GM18861 (cell line): ENCODE results near the gene PPP2R5A.
"Not testable (repeated sequence)": the region's sequence is repeated elsewhere in the genome, so short reads cannot be mapped to it uniquely, and the experiment has no call there.

Experiments used
- ATAC-seq: cut with Tn5 transposase; IDR thresholded peaks from one replicate; pipeline ENCODE4 v1.9.1; 2021; ENCODE audit not compliant: unreplicated experiment

The PPP2R5A gene

GRCh38 chr1:212267017-212267416, 18.2 kb upstream of the PPP2R5A start:
- ATAC-seq: no peak

DNA sequence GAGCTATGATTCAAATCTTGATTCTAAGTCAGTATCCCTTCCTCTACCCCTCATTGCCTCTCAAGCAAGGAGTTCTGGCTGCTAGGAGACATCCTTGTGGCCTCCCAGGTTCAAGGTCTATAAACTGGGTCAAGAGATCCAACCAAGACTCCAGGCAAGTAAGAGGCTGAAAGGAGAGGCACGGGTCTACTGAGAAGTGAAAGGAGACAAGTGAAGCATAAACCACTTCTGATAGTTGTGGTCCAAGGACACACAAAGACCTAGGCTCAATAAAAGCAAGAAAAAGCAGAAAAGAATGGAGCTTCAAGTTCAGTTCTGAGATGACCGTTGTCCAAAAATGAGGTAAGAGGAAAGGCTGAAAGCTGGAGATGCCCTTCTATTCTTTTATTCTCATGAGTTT, 17.8 kb upstream of the PPP2R5A start:
- no peak for ATAC-seq

DNA sequence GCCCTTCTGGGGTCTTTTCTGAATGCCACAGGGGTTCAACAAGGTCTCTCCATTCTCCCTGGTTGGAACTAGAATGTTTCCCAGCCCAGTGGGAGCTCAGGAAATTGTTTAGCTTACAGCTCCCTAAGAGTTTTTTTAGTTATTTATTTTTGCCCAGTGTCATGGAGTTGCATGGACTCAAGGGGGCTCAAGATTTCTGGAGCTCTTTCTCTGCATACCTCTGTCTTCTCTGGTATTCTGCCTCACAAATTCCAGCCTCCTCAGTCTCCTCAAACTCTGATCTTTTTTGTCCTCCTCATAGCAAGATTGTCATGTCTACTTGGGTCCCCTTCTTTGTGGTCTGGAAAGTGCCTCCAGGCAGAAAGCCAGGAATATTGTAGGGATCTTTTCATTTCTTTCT, 15.9 kb upstream of the PPP2R5A start:
- ATAC-seq: no peak

DNA sequence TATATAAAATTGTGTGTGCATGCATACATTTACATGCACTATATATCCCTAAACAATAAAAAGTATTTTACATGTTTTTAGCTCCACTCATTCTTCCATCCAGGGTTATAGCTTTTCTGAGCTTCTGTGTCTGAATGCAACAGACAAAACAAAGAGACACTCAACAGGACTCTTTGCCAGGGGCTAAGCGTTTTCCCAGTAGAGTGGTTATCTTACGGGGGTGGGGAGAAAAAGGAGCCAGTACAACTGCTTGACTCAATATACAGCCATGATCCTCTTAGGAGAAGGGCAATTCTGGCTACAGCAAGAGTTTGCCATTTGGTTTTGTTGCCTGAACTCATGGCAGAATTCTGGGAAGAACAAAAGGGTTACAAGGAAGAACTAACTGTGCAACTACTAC, 14.6 kb upstream of the PPP2R5A start:
- ATAC-seq: no peak

DNA sequence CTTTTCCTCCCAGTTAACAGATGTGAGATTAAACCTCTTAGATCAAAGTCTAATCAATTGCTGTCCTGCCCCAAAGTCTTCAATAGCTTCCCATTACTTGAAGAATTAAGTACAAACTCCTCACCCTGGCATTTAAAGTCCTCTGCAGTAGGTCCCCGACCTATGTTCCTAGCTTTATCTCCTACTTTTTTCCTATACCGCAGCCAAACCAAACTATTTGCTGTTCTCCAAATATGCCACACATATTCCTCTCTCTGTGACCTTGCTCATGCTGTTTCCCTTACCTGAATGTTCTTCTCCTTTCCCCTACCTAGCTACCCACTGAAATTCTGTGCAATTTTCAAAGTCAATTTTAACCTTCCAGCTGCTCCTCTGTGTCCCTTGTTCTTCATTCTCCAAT, 14.0 kb upstream of the PPP2R5A start:
- no peak for ATAC-seq

GRCh38 chr1:212271823-212272485, 13.3 kb upstream of the PPP2R5A start:
- no peak for ATAC-seq

GRCh38 chr1:212281590-212281989, 3.6 kb upstream of the PPP2R5A start:
- ATAC-seq: no peak

DNA sequence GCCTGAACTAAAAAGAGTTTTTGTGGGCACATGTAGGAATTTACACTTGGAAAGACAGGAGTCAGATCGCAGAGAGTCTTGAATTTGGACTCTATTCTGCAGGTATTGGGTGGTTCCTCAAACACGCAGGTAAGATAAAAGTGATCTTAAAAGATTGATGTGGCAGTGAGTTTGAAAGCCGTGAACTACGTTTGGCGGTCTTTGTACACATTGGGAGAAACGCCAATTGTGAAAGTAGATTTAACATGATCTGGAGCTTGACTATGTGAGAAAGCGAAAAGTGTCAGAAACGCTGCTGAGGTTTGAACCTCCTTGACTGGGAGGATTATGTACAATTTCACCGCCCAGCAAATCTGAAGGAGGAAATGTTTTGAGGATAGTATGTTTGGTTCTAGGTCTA, 1.5 kb upstream of the PPP2R5A start:
- ATAC-seq: no peak

- no peak for ATAC-seq
Measured at GRCh38 chr1:212284332-212284743, 872 bp upstream of the PPP2R5A start.

DNA sequence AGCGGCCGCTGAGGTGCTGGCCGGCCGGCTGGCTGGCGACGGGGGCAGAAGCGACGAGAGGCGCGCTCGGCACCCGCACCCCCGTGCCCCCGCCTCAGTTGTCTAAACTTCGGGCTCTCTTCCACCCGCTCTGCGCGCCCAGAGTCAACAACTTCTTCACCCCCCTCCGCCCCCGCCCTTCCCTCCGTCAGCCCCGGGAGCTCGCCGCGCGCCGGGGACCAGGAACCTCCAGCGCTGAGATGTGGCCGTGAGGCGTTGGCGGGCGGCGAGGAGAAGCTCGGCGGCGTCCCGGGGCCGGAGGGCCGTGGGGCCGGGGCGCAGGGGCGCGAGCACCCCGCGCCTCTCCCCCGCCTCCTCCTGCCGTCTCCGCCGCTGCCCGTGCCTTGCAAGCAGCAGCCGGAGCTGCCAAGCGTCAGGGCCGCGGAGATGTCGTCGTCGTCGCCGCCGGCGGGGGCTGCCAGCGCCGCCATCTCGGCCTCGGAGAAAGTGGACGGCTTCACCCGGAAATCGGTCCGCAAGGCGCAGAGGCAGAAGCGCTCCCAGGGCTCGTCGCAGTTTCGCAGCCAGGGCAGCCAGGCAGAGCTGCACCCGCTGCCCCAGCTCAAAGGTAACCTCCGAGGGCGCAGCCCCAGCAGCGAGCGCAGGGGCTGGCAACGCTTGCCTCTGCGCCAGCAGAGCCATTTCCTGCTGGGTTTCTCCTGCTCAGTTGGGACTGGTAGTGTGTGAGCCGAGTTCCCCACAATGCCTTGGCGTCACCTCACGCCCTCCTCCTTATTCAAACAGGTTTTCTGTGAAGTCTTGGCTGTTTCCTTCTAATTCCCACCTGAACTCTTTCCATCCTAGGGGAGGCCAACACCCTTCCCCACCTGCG, 710 bp downstream of the PPP2R5A start:
- ATAC-seq: peak; percentile 9

GRCh38 chr1:212286556-212287131, 1.4 kb downstream of the PPP2R5A start:
- ATAC-seq: no peak

DNA sequence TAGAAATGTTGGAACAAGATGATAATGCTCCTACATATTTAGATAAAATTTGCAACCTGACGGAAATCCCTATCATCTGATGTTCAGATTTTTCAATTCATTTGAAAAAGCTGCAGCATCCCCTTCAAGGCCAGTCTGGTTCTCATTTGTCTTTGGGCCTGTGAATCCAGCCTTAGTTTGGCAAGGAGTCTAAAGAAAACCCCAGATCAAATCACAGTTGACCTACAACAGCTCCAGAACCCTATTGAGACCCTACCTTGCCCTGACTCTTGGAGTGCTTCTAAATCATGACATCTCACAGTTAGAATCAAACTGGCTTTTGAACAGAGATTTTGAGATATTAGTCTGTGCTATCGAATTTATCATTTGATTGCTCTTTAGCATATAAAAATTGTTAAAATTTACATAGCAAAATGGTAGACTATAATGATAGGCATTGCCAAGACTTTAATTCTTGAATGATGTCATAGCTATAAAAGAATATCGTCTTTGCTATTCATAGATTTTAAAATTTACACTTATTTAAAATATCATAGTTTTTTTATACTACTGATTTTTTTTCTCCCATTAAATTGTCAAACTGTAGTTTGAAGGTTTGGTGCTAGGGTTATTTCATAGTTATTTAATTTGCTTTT, 2.2 kb downstream of the PPP2R5A start:
- no peak for ATAC-seq

- ATAC-seq: not testable (repeated sequence)
Measured at GRCh38 chr1:212287995-212288394, 2.8 kb downstream of the PPP2R5A start.

GRCh38 chr1:212288615-212289014, 3.4 kb downstream of the PPP2R5A start:
- no peak for ATAC-seq

- ATAC-seq: no peak
Measured at GRCh38 chr1:212289262-212290077, 4.3 kb downstream of the PPP2R5A start.

DNA sequence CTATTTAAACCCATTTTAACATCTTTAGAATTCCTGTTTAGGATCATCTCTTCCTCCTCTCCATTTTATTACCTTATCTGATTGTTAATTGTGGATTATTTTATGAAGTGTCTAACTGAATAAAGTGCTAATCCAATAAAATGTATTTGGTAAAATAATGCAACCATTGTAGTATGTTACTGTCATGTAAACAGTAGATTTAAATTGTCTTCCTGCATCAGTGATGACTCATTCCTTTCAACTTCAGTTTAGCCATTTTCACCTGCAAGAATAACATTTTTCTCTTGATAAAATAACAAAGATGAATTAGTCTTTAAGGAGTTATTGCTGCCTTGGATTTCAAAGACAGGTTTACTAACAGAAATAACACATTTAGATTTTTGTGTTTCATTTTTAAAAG, 5.4 kb downstream of the PPP2R5A start:
- no peak for ATAC-seq

- peak; percentile 56 for ATAC-seq
Measured at GRCh38 chr1:212291505-212292134, 6.4 kb downstream of the PPP2R5A start.

DNA sequence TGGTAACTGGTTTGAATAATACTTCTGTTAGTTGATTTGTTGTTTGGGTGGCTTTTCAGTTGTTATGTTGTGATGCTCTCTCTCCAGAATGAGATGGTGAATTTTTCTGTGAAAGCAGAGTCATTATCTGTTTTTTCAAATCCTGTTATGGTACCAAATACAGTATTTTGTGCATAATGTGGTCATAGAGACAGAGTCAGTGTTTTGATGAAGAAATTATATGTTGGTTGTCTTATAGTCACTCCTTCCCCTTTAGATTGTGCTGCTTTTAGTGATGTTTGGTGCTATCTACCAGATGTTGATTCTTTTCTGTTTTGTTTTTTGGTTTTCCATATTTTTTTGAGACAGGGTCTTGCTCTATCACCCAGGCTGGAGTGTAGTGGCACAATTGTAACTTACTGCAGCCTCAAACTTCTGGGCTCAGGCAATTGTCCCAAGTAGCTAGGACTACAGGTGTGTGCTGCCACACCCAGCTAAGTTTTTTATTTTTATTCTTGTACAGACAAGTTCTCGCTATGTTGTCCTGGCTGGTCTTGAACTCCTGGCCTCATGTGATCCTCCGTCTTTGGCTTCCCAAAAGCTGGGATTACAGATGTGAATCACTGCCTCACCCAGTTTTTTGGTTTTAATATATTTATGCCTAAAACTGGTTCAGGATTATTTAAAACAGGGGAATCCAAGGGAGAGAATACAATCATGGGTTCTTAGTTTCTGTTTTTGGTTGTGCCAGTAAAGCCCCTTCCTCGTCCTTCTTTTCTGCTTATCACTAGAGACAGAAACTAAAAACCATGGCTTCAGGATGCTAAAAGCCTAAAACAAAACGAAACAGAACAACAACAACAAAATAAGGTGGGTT, 7.3 kb downstream of the PPP2R5A start:
- ATAC-seq: no peak

DNA sequence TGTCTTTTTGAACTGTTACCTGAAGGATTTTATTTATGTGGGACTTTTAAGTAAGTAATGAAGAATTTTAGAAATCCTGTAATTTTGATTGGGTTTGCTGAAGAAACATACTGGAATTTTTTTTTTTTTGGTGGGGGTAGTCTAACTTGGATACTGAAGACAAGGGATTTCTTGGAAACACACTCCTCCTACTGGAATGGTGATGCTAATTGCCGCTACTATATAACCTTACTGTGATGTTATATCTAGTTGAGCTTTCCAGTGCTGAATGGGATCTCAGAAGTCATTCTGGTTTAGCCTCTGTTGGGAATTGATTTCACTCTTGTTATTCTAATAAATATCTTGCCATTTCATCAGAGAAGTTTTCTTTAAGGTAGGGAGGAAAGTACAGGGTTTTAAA, 8.4 kb downstream of the PPP2R5A start:
- ATAC-seq: no peak
